GM18517 (cell line): Measurements from ENCODE around the gene CMTM8.
A peak's percentile ranks its signal among the peaks of the same experiment; 100 is the strongest.

Source experiments
- ATAC-seq: cut with Tn5 transposase; IDR thresholded peaks from one replicate; pipeline ENCODE4 v1.9.1; 2021; ENCODE audit warnings: mild to moderate bottlenecking, moderate library complexity; ENCODE audit not compliant: unreplicated experiment

The CMTM8 gene

DNA sequence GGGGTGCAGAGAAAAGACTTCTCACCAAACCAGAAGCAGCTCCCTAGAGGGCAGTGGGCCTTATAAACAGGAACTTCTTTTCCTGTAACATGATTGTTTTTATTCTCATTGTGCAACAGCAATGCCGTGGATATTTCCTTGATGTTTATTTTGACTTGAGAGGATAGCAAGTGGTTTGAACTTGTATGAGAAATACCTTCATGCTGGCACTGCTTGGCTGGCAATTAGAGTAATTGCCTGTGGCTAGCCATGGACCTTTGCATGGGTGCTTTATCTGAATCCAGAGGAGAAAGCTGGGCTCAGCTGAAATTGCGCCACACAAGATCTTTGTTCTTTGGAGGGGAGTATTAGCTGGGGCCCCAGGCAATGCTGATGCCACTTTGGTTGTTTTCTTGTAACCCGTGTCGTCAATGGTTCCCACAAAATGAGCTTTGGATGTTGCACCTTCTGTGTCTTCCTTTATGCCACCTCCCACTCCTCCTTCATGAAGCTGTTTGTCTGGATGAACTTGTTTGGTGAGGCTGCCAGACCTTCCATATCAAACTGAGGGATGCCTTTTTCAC is 37.9 kb downstream of the CMTM8 start:
- ATAC-seq, result no peak

- ATAC-seq, result no peak
These were observed 40.2 kb downstream of the CMTM8 start for GRCh38 chr3:32278714-32279113.

DNA sequence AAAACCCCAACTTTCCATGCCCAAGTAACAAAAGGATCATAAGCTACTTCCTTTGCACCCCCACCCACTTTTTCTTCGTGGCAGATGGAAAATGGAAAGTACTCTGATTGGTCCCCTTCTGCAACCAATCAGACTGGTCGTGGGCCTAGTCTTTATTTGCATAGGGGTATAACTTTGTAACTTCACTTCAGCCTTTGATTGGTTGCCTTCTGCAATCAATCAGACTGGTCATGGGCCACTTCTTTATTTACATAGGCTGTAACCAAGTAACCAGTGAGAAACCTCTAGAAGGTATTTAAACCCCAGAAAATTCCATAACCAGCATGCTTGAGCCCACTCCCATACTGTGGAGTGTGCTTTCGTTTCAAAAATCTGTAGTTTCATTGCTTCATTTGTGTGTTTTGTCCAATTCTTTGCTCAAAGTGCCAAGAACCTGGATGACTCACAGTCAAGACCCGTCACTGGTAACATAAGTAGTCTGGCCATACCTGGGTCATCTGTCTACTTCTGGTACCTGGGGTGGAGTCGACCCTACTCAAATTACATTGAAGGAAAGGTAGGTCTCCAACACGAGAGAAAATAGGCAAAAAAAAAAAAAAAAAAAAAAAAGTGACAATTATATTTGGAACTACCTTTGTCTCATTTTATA is 41.9 kb downstream of the CMTM8 start:
- no peak for ATAC-seq

DNA sequence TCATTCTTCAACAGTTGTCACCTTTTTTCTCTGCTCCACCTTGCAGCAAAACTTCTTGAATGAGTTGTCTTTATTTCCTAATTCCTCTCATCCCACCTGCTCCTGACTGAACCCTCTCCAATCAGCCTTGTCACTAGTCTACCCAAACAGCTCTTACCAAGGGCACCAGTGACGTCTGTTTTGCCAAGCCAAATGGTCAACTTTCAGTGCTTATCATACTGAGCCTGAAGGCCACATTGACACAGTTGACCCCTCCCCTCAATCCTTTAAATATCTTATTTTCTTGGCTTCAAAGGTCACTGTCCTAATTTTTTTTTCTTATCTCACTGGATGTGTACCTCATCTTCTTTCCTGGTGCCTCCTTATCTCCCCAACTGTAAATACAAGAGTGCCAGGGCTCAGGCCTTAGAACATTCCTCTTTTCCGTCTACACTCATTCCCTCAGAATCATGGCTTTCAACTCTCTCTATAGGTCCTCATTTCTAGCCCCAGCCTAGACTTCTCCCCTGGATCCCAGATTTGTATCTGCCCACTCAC is 43.2 kb downstream of the CMTM8 start:
- ATAC-seq, result no peak

DNA sequence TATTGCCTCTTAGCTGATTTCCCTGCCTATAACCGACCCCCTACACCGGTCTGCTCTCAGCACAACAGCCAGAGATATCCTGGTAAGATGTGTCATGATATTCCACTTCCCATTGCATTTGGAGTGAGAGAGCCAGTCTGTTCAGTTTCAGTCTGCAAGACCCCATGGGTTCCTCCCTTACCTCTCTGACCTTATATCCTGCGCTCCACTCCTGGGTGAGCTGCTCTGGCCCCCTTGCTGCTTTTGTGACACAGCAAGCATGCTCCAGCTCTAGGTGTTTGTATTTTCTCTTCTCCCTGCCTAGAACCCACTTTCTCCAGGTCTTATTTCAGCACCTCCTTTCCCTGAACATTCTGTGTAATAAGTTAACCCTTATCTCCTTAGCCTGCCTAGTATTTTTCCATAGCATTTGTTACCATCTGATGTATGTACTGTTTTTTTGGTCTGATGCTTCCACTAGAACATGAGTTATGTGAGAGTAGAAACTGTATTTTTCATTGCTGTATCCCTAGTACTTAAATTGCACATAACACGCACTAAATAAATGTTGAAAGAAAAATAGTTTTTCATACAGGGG is 44.2 kb downstream of the CMTM8 start:
- no peak for ATAC-seq

DNA sequence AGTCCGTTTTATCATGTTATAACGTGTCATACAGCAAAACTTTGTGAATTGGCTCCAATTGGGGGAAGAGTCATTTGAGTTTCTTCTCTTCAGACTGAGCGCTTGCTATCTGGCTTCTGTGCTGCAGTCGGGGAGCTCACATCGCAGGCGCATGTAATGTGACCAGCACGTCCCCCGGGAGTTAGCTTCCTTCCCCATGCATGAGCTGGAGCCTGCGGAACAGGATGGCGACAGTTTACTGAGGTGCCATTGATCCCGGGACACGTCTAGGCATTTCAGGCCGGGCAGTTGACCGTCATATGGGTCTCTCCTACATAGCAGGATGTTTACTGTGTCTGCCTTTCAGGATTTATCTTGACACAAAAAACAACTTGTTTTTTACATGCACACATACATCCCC is 44.8 kb downstream of the CMTM8 start:
- no peak for ATAC-seq

GRCh38 chr3:32284443-32285212 is 46.1 kb downstream of the CMTM8 start:
- ATAC-seq, result no peak

GRCh38 chr3:32285891-32286290 is 47.4 kb downstream of the CMTM8 start:
- ATAC-seq, result no peak

GRCh38 chr3:32288819-32289218 is 50.3 kb downstream of the CMTM8 start:
- ATAC-seq, result no peak

DNA sequence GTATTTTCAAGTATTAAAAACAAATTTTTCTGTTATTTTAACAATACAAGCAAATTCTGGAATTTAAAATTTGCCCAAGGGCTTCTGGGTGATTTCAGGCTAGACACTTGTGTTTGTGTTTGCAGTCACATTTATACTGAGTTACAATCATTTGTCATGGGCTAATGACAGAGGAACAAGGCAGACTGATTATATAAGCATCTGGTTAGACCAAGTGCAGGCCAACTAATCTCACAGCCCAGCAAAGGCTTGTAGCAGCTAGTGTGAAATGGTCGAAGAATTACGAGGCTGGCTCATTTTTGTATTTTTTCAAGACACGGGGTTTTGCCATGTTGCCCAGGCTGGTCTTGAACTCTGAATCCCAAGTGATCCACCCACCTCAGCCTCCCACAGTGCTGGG is 52.1 kb downstream of the CMTM8 start:
- ATAC-seq, result no peak

GRCh38 chr3:32292085-32292796 is 53.8 kb downstream of the CMTM8 start:
- no peak for ATAC-seq

GRCh38 chr3:32293903-32294302 is 55.4 kb downstream of the CMTM8 start:
- no peak for ATAC-seq

DNA sequence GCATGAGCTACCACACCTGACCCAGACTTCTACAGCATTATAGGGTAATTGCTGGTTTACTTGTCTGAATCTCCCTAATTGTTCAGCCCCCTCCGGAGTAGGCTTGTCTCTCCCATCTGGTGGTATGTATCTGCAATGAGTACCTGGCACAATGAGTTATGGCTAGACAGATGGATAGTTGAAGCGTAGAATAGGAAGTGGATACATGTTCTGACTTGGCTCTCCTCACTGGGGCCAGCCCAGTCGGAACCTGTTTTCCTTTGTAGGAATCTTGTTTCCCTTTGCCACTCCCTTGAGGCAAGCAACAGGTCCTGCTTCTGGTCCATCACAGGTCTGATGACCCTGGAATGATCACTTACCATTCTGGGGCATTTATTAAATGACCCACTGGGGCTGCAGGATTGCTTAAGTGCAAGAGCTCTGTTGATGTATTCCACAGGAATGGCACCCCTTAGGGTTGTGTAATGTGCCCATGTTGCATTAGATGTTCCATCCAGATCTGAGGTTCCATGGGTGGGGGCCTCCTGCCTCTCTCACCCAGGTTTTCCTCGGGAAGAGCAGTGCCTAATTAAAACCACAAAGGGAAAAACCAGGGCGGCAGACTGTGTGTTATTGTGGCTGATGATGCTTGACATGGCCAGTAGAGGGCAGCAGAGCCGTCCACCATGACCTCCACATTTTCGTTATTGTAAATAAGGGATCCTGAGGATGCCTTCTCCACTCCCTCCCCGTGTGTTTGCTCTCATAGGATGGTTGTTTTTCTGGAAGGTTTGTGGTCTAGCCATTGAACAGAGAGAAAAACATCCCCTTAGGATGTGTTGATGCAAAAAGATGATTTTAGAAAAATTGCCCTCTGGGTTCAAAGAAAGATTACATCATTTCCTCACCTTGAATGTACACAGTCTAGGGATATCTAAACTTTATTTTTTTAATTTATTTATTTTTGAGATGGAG is 58.0 kb downstream of the CMTM8 start:
- peak; percentile 63 for ATAC-seq

- no peak for ATAC-seq
These were observed 58.9 kb downstream of the CMTM8 start for GRCh38 chr3:32297366-32297765.

DNA sequence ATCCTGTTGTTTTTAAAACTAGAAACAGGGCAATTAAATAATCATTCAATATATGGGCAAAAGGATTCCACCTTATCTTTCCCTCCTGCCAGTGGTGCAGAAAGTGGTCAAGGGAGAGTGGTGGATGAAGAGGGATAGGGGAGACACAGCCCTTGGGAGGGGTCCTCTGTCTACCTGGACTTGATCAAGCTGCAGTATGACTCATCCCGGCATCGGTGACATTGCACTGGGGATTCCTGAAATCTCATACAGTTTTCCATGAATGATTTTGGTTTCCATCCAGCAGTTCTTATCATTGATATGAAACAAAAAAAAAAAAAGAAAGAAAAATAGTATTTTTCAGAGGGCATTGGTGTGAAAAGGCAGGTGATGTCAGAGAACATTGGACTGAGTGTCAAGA is 62.9 kb downstream of the CMTM8 start:
- ATAC-seq, result no peak

DNA sequence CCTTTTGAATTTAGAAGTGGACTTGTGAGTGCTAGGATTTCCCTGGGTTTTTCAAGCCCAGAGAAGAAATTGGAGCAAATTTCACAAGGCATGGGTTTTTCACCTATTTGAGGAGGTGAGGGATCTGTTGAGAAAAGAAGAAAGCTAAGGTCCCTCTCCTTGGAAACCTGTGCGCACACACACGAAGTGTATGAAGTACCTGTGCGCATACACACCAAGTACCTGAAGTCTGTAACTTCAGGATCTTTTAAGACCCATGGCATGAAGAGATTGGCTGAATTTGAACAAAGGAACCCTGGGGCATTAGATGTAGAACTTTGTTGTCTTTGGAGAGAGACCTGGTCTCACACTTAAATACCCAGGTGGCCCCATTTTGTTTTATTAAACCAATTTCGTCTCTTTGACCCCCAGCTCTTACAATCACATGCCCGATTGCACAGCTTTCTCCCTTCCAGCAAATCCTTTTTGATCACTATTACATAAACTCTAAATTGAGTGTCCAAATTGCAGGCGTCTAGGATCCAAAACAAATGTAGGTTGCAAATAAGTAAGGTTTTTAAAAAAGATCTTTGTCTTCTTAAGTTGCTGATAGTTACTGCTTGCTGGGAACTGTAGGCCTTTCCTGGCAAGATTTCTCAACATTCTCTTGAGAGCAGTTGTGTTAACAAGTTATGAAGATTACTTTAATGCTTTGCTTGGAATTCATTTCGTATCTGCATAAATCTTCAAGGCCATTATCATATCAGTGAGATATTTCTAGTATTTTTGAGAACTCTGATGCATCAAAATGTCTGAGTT is 64.3 kb downstream of the CMTM8 start:
- ATAC-seq, result no peak

- no peak for ATAC-seq
These were observed 64.9 kb downstream of the CMTM8 start for GRCh38 chr3:32303399-32303747.

GRCh38 chr3:32303977-32304881 is 65.7 kb downstream of the CMTM8 start:
- ATAC-seq, result no peak
